SK-MEL-5 (cell line): ENCODE measurements around the gene BIK. TPM values are rescaled to one million over a fixed set of nuclear protein-coding genes. Genes with fewer than 3 reads are reported as not detected.

ENCODE experiments used
- DNase-seq: peaks from one replicate; pipeline ENCODE4 v3.0.0-alpha.2; 2016; ENCODE audit warnings: low read depth, low spot score
- in situ Hi-C: cut with HindIII; loops from 2 replicates; pipeline ENCODE4 v1.10.0; 2016; ENCODE audit warnings: low sequenced_read_pairs, high pct_unique_total_duplicates, low pct_unique_long_range_greater_than_20kb
- total RNA-seq: library from RNA; depleted of rRNA; stranded (reverse); fragments of >200 nt; shearing (Covaris generic); gene quantifications from 2 replicates; pipeline ENCODE4 v1.2.3, GENCODE V29; 2014; rRNA removed

Gene BIK
- total RNA-seq, 1 experiment from 2014 or later = 8.0 TPM

DNA sequence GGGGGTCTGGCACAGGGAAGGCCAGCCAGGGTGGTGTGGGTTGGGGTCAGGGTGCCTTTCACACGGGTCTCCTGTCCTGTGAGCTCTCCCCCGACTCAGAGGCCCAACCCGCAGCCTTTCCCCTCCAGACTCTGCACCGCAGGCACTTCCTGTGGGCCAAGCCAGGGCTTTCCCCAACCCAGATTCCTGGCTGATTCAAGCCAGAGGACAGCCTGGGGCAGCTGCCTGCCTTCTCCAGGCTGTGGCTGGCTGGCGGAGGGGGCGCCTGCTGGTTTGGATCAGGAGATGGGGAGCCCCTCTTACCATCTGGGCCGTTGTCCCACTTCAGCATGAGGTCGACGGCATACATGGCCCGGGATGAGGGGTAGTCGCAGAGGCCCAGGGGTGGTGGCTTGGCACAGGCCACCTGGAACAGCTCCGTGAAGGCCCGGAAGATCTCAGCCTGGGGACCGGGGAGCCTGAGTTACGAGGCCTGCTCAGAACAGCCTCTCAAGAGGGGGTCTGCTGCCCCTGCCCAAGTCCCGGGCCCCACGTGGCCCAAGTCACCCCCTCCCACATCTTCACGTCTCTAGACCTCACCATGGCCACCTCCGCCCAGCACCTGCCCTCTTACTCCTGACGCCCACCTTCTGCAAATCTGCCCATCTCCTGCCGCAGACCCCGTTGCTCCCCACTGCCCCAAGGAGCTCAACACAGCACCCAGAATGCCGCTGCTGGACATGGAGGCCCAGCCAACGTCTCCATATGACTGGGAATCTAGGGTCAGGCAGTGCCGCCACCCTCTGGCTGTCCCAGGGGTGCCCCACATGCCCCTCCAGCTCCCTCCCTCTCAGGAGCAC is 58.1 kb downstream of the BIK start:
- in situ Hi-C loops = no loop called here
- no peak for DNase-seq

DNA sequence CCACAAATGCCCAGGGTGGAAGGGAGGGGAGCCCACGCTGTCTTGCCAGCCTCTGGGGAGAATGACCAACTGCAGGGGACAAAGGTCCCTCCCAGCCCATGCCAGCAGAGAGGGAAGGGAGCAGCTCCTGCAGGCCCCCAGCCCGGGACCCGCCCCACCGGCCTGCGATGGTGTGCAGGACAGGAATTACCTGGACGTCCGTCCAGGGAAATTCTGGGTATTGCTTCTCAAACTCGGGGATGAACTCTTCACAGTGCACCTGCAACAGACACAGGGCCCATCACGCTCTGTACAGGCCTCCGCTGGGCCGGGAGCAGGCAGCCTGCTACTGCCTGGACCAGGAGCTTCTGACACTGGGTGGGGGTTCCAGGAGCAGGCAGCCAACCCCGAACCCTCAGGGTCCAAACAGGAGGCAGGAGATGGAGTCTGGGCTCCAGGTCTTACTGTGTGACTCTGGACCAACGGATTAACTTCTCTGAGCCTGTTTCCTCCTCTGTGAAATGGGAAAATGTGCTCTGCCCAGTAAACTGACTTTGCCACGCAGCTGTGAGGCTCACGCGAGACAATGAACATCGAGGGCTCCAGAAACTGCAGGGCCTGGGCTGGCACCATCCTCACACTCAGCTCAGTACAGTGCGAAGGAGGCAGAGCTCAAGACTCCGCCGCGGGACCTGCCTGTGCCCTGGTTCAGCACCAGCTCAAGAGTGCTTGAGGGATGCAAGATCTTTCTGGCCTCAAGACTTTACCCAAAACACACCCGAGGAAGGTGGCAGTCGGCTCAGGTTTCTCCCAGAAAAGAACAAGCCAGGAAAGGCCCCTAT is 59.0 kb downstream of the BIK start:
- in situ Hi-C loops = no loop called here
- DNase-seq = no peak

GRCh38 chr22:43170131-43170480 is 59.6 kb downstream of the BIK start:
- in situ Hi-C loops = no loop called here

DNA sequence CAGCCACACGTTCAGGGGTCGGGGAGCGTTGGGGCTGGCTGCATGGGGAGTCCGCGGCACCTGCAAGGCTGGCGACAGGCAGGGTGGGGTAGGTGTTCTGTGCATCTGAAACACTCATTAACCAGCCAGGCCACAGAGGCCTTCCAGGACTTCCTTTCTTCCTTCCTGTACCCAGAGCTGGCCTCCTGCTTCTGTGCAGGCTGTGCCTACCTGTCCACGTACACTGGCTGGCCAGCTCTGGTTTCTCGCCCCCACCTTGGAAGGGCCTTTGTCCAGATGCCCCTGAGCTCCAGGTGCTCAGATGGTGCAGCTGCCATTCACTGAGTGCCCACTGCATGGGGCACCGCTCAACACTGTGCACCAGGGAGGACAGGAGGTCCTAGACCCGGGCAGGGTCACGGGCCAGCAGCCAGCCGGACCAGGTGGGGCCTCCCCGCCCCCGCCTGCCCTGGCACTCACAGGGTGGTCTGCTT is 60.5 kb downstream of the BIK start:
- DNase-seq = no peak
- in situ Hi-C loops = no loop called here

More at GRCh38 chr22:43170131-43170480, 59.6 kb downstream of the BIK start:
- DNase-seq = no peak

DNA sequence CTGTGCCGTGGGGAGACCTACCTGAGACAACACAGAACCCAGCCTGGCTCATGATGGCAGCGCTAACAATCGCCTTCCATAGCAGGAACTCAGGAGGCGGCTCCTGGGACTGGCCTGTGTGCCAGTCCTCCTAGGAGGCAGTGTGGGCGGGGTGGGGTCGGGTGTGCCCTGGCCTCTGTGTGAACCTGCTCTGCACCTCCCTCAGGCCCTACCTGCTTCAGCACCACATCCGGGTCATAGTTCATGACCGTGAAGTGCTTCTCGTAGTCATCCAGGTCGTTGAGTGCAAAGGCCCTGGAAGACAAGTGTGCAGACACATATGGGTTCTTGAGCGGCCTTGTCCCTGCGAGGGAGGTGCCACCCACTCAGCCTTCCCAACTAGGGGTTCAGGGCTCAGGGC is 61.1 kb downstream of the BIK start:
- in situ Hi-C loops = no loop called here
- no peak for DNase-seq

GRCh38 chr22:43172191-43172590 is 61.6 kb downstream of the BIK start:
- no peak for DNase-seq
- in situ Hi-C loops = no loop called here

- in situ Hi-C loops = no loop called here
- no peak for DNase-seq
Observed at GRCh38 chr22:43173566-43173965, 63.0 kb downstream of the BIK start.

DNA sequence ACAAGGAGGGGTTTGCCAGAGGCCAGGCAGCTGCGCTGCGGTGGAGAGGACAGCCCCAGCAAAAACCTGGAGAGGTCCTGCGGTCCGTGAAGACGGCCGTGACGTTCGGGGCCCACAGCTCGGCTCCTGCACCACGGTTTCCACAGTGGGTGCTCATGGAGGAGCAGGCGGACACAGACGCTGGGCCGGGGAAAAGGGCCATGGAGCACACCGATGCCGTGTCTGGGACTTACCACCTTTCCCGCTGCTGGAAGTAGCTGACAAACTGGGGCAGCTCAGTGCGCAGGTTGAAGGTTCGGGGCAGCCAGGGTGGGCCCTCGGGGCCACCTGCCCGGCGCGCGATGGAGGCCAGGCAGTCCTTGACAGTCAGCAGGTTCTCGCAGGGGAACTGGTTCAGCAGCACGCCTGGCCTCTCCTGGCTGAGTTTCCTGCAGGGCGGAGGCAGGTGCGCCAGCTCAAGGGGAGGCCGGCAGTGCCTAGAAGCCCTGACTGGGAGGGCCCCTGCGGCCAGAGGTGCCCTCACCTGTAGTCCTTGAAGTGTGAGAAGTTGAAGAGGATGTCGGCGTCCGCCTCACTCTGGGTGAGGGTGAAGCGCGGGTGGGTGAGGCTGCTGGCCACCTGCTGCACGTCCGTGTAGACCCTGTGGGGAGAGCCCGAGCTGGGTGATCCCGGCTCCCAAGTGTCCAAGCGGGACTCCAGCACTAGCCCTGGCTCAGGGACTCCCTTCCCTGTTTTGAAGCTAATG is 63.6 kb downstream of the BIK start:
- DNase-seq = no peak
- in situ Hi-C loops = no loop called here

- in situ Hi-C loops = no loop called here
- no peak for DNase-seq
Observed at GRCh38 chr22:43174941-43175531, 64.5 kb downstream of the BIK start.

- in situ Hi-C loops = no loop called here
- DNase-seq = no peak
Observed at GRCh38 chr22:43176090-43176489, 65.5 kb downstream of the BIK start.

DNA sequence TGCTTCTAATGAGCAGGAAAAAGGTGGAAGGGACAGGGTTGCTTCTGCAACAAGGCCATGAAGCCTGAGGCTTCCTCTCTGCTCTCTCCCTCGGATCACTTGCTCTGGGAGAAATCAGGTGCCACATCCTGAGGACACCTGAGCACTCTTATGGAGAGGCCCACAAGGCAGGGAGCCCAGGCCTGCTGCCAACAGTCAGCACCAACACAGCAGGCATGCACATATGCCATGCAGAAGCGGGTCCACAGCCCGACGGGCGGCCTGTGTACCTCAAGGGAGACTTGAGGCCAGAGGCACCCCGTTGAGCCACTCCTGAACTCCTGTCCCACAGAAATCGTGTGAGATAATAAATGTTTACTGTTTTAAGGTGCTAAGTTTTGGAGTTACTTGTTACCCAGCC is 66.9 kb downstream of the BIK start:
- DNase-seq = no peak
- in situ Hi-C loops = no loop called here

Other genes with a start within 250 kb of the BIK start
- 197 and 210 TPM in 2 replicates for gene PACSIN2, start 95.6 kb upstream of the BIK start, total RNA-seq
- 5.8 and 6.2 TPM in 2 replicates for gene TTLL1, start 21.4 kb upstream of the BIK start, total RNA-seq
- gene MCAT, start 32.6 kb downstream of the BIK start, total RNA-seq = 14.7 and 17.3 TPM in 2 replicates
- gene TSPO, start 40.8 kb downstream of the BIK start, total RNA-seq = 227 and 244 TPM in 2 replicates
- gene TTLL12, start 76.4 kb downstream of the BIK start, total RNA-seq = 68.9 and 79.4 TPM in 2 replicates
- 0.05 and 0.11 TPM in 2 replicates for gene SCUBE1, start 232.6 kb downstream of the BIK start, total RNA-seq